Thyroid gland (tissue), 4 donors: Measurements from ENCODE around the gene IL31RA. TPM values are rescaled to one million over a fixed set of nuclear protein-coding genes. Genes with fewer than 3 reads are reported as not detected.

ENCODE experiments used
- DNase-seq, 2 donors: peaks; one replicate each; pipeline ENCODE4 v3.0.0-alpha.2; 2019
- H3K27ac ChIP-seq, 3 donors: fragments of 200-600 bp; sonication (generic); 1 replicate in 2 of 3; 2 replicates in 1 of 3; pipeline ENCODE4 v1.5.1; 2016 to 2019; ENCODE audit warnings: mild to moderate bottlenecking in 1 of 3, moderate library complexity in 1 of 3
- H3K27me3 ChIP-seq: fragments of 200-600 bp; sonication (generic); one replicate; pipeline ENCODE4 v1.5.1; 2019
- H3K36me3 ChIP-seq, 2 donors: fragments of 200-600 bp; sonication (generic); one replicate each; pipeline ENCODE4 v1.5.1; 2016 to 2019
- H3K4me1 ChIP-seq, 2 donors: fragments of 200-600 bp; sonication (generic); one replicate each; pipeline ENCODE4 v1.5.1; 2017 to 2019
- H3K4me3 ChIP-seq, 3 donors: fragments of 200-600 bp; sonication (generic); replicated peaks in 1 of 3; 1 replicate in 2 of 3; 2 replicates in 1 of 3; pipeline ENCODE4 v1.5.1; 2016; ENCODE audit warnings: mild to moderate bottlenecking in 1 of 3
- H3K9me3 ChIP-seq: fragments of 200-600 bp; sonication (generic); one replicate; pipeline ENCODE4 v1.5.1; 2017
- POLR2A ChIP-seq, 2 donors: fragments of 450-650 bp; IDR thresholded peaks; one replicate each; pipeline ENCODE4 v1.6.1; 2017; ENCODE audit warnings: antibody characterized with exemption in 2 of 2, mild to moderate bottlenecking in 2 of 2, moderate library complexity in 1 of 2
- WGBS, 2 donors: methylation state at CpG; one replicate each; pipeline ENCODE4 v1.1.5; 2017; 5-methylcytosine and 5-hydroxymethylcytosine counted together
- intact Hi-C: fragments of 100-400 bp; cut with DNase I; formaldehyde crosslinking; loops from one replicate; pipeline ENCODE4 v1.15.1; 2023
- total RNA-seq, 4 donors: library from RNA; depleted of rRNA; stranded (reverse); fragments of >200 nt; gene quantifications; one replicate each; pipeline ENCODE4 v1.2.3, GENCODE V29; 2016
- TF ChIP-seq, protein P1 (sequence below), 6 experiments: fragments of 200-600 bp in 3 of 6; fragments of 450-650 bp in 3 of 6; sonication (generic) in 3 of 6; IDR thresholded peaks; one replicate each; pipeline ENCODE4 v1.5.1; 2016 to 2019; ENCODE audit warnings: antibody characterized with exemption in 6 of 6, mild to moderate bottlenecking in 2 of 6, inconsistent platforms in 1 of 6, moderate library complexity in 1 of 6

The IL31RA gene
- total RNA-seq, 4 donors from 2014 or later = not detected

DNA sequence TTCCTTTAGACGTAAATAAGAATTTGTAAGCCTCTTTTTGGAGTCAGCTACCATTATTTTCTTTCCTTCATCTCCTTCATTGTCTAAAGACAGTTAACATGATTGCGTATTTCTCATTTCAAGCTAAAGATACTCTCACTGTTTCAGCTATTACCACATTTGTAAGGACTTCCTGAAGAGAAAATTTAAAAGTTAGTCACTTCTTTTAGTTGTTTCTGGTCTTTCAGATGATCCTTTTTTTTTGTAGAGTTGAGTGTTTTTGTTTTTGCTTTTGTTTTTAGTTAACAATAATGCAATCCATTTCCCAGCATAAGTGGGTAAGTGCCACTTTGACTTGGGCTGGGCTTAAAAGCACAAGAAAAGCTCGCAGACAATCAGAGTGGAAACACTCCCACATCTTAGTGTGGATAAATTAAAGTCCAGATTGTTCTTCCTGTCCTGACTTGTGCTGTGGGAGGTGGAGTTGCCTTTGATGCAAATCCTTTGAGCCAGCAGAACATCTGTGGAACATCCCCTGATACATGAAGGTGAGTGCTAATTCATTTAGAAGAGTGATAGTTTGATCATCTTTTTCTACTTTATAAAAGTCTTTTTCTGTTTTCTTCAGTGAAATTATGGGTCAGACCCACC is 2.0 kb downstream of the IL31RA start:
- TF ChIP-seq, protein P1, sequence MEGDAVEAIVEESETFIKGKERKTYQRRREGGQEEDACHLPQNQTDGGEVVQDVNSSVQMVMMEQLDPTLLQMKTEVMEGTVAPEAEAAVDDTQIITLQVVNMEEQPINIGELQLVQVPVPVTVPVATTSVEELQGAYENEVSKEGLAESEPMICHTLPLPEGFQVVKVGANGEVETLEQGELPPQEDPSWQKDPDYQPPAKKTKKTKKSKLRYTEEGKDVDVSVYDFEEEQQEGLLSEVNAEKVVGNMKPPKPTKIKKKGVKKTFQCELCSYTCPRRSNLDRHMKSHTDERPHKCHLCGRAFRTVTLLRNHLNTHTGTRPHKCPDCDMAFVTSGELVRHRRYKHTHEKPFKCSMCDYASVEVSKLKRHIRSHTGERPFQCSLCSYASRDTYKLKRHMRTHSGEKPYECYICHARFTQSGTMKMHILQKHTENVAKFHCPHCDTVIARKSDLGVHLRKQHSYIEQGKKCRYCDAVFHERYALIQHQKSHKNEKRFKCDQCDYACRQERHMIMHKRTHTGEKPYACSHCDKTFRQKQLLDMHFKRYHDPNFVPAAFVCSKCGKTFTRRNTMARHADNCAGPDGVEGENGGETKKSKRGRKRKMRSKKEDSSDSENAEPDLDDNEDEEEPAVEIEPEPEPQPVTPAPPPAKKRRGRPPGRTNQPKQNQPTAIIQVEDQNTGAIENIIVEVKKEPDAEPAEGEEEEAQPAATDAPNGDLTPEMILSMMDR (IDR thresholded peaks at IDR 0.05) = no peak
- no peak for TF ChIP-seq POLR2A (IDR thresholded peaks at IDR 0.05)
- no peaks in the 10 kb centered on the region for H3K36me3 ChIP-seq
- no peak overlapping the region for H3K27ac ChIP-seq
- intact Hi-C loops = no loop called here
- WGBS, 2 donors = 70 to 72% methylated on average over 3 of the region's 3 CpGs
- no peaks in the 10 kb centered on the region for H3K4me1 ChIP-seq
- no peak overlapping the region for H3K4me3 ChIP-seq
- no peaks in the 10 kb centered on the region for H3K27me3 ChIP-seq
- no peaks in the 10 kb centered on the region for H3K9me3 ChIP-seq
- DNase-seq = no peak

DNA sequence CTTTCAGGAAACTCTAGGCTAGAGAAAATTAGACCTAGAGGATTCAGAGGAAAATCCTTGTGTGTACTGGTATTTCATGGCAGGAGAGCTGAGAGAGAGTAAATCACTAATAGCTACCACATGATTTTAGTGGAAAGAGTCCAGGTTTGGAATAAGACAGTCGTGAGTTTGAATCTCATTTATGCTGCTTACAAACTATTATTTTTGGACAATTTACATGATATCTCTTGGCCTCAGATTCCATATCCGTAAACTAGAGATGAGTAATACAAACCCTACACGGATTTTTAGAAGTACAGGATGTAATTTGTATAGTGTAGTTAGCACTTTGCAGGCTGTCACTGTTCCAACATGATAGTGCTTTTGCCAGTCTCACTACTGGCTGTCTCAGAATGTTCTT is 2.7 kb downstream of the IL31RA start:
- intact Hi-C loops = no loop called here
- 53 to 56% methylated on average over 3 of the region's 3 CpGs for WGBS, 2 donors

DNA sequence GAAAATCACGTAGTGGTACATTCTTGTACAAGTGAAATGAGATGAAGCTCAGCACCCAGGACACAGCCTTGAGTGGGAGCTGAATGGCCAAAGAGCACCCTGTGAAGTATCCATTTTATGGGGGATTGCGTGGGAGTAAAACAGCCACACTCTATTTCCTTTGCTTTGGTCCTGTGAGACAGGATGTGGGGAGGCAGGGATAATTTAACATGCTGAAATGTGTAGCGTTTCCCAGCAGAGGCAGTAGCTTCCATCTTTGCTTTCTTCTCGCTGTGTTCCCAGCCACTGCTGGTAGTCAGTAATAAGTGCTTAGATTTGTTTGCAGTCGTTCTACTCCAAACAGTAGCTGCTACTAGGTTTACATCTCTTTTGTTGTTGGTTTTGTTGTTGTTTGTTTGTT is 4.4 kb downstream of the IL31RA start:
- no peaks in the 10 kb centered on the region for H3K9me3 ChIP-seq
- intact Hi-C loops = no loop called here
- H3K36me3 ChIP-seq = no peaks in the 10 kb centered on the region
- H3K27me3 ChIP-seq = no peaks in the 10 kb centered on the region
- H3K4me1 ChIP-seq = no peaks in the 10 kb centered on the region
- H3K27ac ChIP-seq = no peak overlapping the region
- no peak for DNase-seq
- TF ChIP-seq, protein P1 (IDR thresholded peaks at IDR 0.05) = no peak
- no peak for TF ChIP-seq POLR2A (IDR thresholded peaks at IDR 0.05)
- 68 to 70% methylated on average over 5 of the region's 5 CpGs for WGBS, 2 donors
- no peak overlapping the region for H3K4me3 ChIP-seq

More for the DNA sequence above, 2.7 kb downstream of the IL31RA start:
- Histone ChIP-seq H3K27ac (no peak overlapping the region), H3K27me3 (no peaks in the 10 kb centered on the region), H3K4me1 (no peaks in the 10 kb centered on the region), H3K4me3 (no peak overlapping the region), H3K9me3 (no peaks in the 10 kb centered on the region), H3K36me3 (no peaks in the 10 kb centered on the region)
- DNase-seq = no peak
- TF ChIP-seq, protein P1 (IDR thresholded peaks at IDR 0.05) = no peak
- TF ChIP-seq POLR2A (IDR thresholded peaks at IDR 0.05) = no peak

DNA sequence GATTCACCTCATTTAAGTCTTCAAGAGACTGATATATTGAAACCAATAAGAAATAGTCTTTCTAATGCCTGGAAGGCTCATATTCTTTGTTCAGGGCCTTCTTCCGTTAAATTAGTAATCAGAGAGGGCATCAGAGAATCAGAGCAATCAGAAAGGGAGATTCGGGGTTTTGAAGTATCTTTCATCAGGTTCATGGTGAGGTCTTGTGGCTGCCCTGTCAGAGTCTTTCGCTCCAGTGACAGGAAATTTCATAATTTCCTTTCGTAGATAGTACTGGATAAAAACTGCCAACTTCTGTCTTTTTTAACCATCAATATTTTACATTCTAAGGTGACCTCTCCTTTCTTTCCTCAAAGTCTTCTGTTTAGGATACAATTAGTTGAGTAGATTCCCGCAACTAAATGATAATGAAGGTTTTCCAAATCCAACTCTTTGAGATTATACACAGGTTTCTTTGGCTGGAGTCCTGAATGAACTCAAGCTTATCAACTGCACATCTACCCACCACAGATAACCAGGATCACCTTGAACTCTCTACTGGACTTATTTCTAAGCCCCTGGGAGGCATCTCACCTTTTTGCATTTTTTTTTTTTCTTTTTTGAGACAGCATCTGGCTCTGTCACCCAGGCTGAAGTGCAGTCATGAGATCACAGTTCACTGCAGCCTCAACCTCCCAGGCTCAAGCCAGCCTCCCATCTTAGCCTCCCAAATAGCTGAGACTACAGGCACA is 5.5 kb downstream of the IL31RA start:
- WGBS, 2 donors = 82 to 87% methylated on average over 5 of the region's 5 CpGs
- Histone ChIP-seq H3K27me3 (no peaks in the 10 kb centered on the region), H3K36me3 (no peaks in the 10 kb centered on the region), H3K9me3 (no peaks in the 10 kb centered on the region), H3K4me3 (no peak overlapping the region), H3K27ac (no peak overlapping the region), H3K4me1 (no peaks in the 10 kb centered on the region)
- TF ChIP-seq, protein P1 (IDR thresholded peaks at IDR 0.05) = no peak
- TF ChIP-seq POLR2A (IDR thresholded peaks at IDR 0.05) = no peak
- intact Hi-C loops = no loop called here
- DNase-seq = no peak

DNA sequence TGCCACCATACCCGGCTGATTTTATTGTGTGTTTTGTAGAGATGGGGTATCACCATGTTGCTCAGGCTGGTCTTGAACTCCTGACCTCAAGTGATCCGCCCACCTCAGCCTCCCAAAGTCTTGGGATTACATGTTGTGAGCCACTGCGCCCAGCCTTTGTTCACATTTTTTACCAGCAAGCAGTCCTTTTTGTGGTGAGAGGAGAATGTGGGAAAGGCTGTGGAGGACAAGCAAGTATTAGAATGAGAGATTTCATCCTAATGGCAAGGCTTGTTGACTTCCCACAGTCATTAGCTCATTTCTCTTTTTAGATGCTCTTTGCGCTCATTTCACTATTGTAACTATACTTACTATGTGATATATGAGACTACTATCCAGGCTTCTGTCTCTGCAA is 6.1 kb downstream of the IL31RA start:
- intact Hi-C loops = no loop called here
- WGBS, 2 donors = 91 to 93% methylated on average over 4 of the region's 4 CpGs
- H3K36me3 ChIP-seq = no peaks in the 10 kb centered on the region
- H3K4me3 ChIP-seq = no peak overlapping the region
- H3K4me1 ChIP-seq = no peaks in the 10 kb centered on the region
- no peak for TF ChIP-seq POLR2A (IDR thresholded peaks at IDR 0.05)
- TF ChIP-seq, protein P1 (IDR thresholded peaks at IDR 0.05) = no peak
- no peak overlapping the region for H3K27ac ChIP-seq
- H3K27me3 ChIP-seq = no peaks in the 10 kb centered on the region
- DNase-seq = no peak
- H3K9me3 ChIP-seq = no peaks in the 10 kb centered on the region
